Measurements from ENCODE around the gene SOX15.

The SOX15 gene

DNA sequence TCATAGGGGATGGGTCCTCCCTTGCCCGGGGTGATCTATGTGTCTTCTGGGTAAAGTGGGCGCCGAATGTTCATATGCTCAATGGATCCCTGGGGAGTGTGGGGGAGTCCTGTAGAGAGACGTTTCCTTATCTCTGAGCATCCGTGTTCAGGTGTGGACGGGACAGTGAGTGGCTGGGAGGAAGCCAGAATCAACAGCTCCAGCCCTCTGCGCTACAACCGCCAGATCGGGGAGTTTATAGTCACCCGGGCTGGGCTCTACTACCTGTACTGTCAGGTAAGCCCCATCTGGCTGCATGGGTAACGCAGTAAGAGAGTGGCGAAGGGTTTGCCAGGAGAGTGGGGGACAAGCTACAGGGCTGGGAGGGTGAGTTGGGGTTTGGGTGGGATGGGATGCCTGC is 33.3 kb downstream of the SOX15 start:
- DNase-seq = no peak

DNA sequence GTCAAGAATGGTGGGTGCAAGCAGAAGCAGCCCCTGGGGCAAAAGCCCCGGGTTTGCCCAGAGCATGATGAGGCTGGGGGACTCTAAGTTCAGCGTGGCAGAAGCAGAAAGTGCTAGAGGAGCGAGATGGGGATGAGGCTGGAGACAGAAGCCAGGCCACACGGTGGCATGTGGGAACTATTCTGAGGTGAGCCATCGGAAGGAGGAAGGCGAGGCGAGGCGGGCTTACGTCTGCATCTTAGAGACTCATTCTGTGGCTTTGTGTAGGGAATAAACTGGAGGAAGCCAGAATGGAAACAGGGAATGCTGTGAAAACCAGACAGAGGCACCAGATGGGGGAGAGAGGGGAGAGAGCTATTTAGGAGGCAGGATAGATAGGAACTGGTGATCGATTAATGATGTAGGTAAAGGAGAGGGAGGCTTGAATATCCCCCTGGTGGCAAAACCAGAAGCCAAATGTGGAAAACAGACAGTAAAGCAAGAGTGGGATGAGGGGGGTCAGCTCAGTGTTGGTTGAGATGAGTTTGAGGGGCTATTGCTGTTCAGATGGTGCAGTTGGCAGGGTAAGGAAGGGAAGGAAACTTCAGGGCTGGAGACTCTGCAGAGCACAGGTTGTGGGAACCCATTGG is 34.5 kb downstream of the SOX15 start:
- no peak for DNase-seq

DNA sequence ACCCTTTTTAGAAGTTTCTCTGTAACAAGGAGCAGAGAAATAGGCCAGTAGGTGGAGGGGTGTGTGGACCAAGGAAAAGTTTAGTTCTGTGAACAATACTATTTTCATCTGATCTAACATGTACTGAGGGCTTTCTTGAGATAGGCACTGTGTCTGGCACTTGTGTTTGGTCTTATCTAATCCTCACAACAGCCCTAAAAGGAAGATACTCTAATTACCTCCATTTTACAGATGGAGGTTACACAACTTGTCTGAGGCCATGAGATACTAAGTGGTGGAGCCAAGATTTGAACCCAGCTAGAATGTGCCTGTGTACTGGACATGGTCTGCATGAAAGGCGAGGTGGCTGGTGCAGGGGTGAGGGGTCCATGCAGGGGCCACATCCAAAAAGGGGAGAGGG is 36.5 kb downstream of the SOX15 start:
- no peak for DNase-seq

DNA sequence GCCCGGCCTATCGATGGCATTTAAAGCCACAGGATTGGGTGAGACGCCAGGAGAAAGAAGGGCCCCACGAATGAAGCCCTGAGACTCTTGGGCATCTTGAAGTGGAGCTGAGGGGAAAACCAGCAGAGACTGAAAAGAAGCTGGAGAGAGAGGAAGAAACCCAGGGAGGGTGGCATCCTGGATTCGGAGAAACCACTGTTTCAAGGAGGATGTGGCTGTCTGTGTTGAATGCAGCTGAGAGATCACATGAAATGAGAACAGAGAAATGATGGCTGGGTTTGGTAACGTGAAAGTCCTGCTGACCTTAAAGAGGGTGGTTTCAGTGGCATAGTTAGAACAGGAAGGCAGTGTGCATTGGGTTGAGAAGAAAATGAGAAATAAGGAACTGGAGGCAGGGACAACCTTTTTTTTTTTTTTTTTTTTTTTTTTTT is 37.3 kb downstream of the SOX15 start:
- DNase-seq = peak in 1 of 2 experiments; percentile 55

DNA sequence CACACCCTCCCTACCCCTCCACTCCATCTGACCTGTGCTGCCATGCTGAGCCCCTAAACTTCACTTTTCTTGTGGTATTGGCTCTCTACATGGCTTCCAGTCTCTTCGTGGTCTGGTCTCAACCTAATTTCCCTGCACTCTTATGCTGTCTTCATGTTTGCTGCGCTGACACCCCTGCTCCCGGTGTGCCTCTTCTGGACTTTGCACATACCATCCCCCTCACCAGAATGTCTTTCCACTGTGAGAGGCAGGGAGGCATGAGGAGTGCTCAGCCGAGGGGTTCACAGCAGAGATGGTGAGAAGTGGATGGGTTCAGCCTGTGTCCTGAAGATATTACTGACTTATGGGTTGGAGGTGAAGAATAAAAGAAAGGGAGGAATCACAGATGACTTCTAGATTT is 38.5 kb downstream of the SOX15 start:
- no peak for DNase-seq

DNA sequence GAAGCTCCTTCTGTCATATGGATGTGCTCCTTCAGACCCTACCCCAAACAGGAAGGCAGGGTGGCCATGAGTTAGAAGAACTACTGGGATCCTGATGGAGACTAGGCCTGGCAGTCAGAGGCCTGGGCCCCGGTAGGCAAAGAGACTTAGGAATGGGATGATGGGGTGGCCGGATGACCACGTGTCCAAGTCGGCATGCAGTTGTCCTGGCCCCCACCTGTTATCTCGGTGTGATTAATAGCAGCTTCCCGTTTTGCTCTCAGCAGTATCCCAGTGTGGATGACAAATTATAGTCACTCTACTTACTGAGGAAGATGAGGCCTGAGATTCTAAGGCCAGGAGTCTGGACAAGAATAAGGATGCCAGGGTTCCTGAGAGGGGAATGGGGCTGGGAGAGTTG is 39.5 kb downstream of the SOX15 start:
- no peak for DNase-seq

DNA sequence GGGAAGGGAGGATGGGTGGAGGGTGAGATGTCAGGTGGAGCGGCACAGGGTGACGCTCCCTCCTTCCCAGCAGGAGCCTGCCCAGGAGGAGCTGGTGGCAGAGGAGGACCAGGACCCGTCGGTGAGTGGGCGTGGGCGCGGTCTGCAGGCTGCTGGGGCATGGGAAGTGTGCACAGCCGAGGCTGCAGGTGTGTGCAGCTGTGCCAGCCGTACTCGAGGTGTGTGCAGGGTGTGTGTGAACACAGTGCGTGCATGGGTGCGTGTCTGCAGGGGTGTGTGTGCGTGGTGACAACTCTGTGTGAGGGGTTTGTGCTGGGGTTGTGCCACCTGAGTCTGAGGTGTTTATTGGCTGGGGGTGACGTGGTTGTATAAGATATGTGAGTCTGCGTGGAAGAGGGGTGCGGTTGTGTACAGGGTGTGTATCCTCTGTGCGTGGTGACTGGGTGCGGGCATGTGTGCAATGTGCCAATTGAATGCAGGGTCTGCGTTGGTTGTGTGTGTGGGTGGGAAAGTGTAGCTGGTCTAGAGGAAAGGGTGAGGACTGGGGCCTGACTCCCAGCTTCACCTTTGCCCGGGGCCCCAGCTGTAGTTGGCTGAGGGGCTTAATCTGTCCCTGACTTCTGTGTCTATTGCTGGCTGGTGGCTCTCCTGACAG is 40.4 kb downstream of the SOX15 start:
- peak; percentile 52 to 59 for DNase-seq

DNA sequence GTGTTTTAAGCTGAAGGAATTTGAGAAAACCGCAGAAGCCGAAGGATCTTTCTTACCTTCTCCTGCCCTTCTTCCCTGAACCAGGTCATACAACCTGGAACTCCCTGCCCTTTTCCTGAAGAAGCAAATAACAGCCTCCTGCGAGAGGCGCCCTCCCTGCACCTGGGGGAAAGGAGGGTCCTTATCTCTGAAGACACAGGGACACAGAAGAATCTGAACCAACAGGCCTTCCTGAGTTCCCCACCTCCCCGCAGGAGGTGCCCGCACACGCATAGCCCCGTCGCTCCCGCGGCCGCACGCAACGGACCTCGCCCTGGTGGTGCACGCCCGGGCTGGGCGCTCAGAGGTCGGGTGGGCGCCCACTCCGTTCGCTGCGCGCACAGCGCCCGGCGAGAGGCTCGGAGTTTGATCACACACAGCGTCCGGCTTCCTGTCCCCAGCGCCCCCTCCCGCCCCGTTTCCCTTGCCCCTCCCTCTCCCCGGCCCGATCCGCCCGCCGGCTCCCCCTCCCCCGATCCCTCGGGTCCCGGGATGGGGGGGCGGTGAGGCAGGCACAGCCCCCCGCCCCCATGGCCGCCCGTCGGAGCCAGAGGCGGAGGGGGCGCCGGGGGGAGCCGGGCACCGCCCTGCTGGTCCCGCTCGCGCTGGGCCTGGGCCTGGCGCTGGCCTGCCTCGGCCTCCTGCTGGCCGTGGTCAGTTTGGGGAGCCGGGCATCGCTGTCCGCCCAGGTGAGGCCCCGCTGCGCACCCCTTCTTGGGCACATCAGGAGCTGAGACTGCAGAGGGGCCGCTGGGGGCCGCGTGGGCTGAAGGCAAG is 41.1 kb downstream of the SOX15 start, which contains the start of gene TNFSF12:
Gene TNFSF12, plus strand, starts transcription at position 474 of the 816 bp plus-strand sequence. Its CDS starts 96 bp downstream, at position 570.
- peak; percentile 67 to 72 for DNase-seq

DNA sequence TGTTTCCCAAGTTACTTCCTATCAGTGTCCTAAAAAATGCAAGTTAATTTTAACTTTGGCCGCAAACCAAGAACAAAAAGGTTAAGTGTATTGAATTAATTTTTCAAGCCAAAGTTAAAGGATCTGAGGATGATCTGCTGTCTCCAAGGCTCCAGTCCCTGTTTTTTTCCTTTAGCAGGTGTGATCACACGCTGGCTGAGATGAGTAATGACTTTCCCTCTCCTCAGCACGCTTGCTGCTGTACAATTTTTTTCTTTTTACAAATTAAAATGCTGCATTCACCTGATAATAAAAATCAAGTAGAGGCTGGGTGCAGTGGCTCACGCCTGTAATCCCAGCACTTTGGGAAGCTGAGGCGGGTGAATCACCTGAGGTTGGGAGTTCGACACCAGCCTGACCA is 45.0 kb downstream of the SOX15 start:
- DNase-seq = no peak

DNA sequence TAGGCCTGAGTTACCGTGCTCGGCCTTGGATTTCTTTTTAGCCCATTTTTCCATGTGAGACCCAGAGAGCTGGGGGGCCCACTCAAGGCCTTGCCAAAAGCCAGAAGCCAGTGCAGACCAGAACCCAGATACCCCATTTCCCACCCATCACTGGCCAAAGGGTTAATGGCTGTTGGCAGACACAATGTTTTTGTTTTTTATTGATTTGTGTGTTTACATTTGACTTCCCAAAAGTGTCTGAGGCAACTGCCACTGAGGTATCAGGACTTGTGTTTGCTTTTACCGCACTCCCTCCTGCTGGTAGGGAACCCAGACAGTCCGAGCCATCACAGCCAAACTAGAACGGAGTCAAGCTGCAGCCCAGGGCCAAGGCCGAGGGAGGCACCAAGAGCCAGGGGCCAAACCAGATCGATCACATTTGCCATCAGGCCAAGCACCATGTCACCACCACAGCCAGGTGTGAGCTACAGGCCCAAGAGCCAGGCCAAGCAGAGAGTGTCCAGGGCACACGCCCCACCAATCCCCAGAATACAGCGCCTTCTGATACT is 48.7 kb downstream of the SOX15 start:
- DNase-seq = no peak

DNA sequence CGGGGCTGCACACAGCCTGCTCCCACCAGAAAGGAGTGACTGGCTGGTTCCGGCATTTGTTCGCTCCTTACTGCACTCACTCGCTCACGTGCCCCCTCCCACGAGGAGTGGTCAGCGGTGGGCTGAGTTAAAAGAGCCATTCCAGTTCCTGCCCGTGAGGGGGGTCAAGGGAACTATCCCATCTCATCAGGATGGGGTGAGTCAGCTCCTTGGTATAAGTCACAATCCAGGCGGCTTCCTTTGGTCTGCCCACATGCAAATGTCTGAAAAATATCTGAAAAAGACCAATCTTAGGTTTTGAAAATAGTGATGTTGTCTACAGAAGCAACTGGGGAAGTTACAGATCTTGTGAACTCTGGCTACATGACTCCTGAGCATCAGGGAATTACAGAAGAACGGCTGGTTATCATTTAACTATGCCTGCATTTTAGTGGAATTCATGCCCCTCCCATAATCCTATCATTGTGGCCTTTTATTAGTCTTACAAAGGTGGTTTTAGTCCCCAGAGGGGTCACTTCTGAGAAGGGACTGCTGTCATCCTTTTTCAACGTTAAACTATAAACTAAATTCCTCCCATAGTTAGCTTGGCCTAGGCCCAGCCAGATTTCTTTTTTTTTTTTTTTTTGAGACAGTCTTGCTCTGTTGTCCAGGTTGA is 50.9 kb downstream of the SOX15 start:
- no peak for DNase-seq
